PFSK-1 (cell line): ENCODE results near the gene PRR23A.

ENCODE experiments used
- FOXP2 ChIP-seq: optimal IDR thresholded peaks from 2 replicates; pipeline ENCODE3; 2011; ENCODE audit warnings: borderline replicate concordance, control low read depth, inconsistent platforms; ENCODE audit not compliant: insufficient read depth; ENCODE audit errors: extremely low read length, extremely low read depth
- POLR2AphosphoS5 ChIP-seq: IDR thresholded peaks from 2 replicates; pipeline ENCODE4 v1.6.1; 2012; ENCODE audit warnings: low read depth, mild to moderate bottlenecking, control low read depth, low read length, moderate library complexity
- SIN3A ChIP-seq: IDR thresholded peaks from 2 replicates; pipeline ENCODE4 v1.6.1; 2012; ENCODE audit warnings: mild to moderate bottlenecking, low read length, moderate library complexity, borderline replicate concordance; ENCODE audit not compliant: insufficient read depth
- TAF1 ChIP-seq: IDR thresholded peaks from 2 replicates; pipeline ENCODE4 v1.6.1; 2012; ENCODE audit warnings: low read length, control low read depth, borderline replicate concordance; ENCODE audit not compliant: insufficient read depth

DNA sequence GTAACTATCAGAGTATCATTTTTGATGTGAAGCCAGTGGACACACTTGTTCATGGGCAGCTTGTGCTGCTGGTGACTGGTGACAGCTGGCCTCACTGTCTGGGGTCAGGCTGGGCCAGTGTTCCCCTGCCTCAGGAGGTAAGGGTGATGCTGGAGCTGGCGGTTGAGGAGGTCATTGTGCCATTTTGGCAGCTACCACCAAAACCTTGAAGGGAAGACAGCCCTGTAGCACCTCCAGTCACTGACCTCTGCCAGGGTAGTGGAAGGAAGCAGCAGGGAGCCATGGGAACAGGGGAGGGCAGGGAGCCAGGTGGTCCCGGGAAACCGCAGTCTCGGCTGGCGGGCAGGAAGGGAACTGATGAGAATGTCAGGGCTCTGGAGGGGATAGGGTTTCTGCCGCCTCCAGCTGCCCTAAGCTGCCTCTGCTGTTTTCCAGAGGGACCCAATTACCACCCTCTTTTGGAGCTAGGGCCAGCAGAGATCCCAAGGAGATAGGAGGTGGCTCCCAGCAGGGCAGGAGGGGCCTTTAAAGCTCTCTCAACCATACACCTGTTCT, 34.2 kb downstream of the PRR23A start:
- TF ChIP-seq TAF1 (no peak), POLR2AphosphoS5 (no peak), SIN3A (no peak), FOXP2 (no peak)
